ENCODE data around the gene DPYSL4.

DPYSL4 gene

DNA sequence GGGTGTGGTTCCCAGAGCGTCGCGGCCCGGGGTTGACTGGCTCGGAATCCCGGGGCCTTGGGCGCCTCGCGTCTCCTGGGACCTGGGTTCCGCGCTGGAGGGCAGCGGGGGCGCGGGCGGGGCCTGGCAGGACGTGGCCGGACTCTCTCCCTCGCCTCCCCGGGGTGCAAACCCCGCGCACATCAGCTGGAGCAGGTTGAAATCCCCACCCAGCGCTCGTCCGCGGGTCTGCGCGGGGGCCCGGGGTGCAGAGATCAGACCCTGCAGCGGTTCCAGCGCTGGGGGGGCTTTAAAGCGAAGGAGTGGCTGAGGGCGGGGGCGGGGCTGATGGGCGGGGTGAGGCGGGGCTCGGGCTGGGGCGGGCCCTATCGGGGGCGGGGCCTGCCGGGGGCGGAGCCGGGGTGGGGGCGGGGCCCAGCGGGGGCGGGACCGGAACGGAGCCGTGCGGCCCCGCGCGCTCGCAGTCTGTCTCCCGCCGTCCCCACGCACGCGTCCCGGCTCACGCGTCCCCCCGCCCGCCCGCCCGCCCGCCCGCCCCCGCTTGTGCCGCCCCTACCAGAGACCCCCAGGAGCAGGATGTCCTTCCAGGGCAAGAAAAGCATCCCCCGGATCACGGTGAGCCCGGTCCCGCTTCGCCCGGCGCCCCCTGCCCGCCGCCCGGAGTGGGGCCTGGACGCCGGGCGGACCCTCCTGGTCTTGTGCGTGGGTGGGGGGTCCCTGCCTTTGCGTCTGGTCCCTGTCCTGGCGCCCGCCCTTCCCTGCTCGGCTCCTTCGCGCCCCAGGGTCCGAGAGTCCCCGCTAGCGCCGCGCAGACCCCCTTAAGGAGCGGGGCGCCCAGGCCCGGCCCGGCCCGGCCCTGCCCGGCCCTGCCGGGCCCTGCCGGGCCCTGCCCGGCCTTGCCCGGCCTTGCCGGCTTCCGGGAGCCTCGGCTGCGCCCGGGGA is at the start of gene DPYSL4:
DPYSL4 (plus strand) TSS at position 461 of the 942 bp plus-strand sequence; CDS start at position 577, 116 bp downstream.
- DNase-seq = peak; percentile 46

DNA sequence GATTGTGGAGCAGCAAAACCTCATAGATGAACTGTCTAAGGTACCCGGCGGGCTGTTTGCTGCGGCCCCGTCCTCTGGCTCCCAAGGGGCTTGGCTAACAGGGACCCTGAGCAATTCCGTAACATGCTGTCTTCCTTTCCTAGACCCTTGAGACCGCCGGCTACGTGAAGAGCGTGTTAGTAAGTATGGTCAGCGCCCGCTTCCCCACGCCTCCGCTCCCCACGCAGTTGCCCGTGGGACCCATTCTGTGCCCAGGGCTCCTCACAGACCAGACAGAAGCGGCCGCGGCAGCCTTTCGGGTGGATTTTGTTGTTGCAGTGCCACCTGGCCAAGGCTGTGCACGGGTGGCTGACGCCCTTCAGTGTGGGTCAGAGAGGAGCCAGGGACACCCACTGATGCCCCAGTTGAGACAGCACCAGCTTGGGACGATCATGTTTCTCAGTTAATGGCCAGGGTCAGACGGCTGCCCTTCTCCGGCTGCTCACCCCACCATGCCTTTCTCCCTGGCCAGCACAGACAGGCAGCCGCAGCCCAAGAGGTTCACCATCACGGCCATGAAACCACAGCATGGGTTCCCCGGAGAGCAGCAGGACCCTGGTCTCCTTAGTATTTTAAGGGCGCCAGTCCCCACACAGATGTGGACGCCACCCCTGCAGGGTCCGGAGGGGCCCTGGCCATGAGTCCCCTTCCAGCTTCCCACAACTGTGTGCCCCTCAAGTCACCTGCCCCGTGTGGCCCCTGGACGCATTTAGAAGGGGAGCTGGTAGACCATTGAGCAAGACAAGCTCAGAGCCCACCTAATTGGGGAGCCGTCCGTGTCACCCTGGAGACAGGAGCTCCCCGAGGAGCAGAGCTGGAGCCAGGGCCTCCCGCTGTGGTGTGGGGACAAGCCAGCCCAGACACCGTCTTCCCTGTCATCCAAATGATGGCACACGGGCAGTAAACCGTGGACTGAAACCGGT is 49.4 kb upstream of the DPYSL4 start:
- no peak for DNase-seq

DNA sequence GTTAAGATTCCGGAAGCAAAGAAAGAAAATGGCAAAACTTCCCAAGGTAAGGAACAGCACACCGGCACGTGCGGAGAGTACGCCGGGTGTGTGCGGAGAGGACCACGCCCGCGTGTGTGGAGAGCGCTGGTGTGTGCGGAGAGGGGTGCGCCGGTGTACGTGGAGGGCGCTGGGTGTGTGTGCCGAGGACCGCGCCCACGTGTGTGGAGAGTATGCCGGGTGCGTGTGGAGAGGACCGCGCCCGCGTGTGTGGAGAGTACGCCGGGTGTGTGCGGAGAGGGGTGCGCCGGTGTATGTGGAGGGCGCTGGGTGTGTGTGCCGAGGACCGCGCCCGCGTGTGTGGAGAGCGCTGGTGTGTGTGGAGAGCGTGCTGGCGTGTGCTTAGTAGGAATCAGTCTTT is 48.6 kb upstream of the DPYSL4 start:
- DNase-seq = no peak

DNA sequence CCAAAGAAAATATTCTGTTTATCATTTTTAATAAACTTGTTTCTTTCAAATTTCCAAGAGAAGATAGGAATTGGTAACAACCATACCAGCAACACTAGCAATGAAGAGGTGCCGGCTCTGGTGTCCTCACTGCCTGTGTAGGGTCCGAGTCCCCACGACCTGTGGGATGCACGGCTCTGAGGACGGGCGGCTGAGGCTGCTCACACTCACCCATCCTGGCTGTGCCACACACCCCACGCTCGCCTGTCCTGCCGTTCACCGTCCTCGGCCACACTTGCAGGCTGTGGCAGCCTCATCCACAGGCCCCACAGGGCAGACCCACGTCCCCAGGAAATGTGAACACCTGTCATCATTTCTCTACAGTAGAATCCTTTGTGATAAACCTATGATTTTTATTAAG is 48.2 kb upstream of the DPYSL4 start:
- no peak for DNase-seq

DNA sequence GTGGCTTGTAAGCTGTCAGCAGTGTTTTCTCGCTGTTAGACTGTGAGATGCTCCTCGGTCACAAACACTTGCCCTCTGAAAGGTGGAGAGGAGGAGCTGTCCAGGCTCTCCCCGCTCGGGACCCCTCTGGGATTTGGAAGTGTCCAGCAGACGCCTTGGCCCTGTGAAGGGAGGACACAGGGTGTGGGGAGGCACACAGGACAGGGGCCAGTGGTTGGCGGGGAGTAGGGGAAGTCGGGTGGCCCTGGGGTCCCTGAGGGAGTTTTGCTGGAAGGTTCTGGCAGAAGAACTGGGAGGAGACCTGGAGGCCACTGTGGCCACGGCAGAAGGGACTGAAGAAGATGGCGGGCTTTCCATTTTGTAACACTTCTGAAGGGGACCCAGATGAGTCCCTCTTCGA is 47.2 kb upstream of the DPYSL4 start:
- no peak for DNase-seq

DNA sequence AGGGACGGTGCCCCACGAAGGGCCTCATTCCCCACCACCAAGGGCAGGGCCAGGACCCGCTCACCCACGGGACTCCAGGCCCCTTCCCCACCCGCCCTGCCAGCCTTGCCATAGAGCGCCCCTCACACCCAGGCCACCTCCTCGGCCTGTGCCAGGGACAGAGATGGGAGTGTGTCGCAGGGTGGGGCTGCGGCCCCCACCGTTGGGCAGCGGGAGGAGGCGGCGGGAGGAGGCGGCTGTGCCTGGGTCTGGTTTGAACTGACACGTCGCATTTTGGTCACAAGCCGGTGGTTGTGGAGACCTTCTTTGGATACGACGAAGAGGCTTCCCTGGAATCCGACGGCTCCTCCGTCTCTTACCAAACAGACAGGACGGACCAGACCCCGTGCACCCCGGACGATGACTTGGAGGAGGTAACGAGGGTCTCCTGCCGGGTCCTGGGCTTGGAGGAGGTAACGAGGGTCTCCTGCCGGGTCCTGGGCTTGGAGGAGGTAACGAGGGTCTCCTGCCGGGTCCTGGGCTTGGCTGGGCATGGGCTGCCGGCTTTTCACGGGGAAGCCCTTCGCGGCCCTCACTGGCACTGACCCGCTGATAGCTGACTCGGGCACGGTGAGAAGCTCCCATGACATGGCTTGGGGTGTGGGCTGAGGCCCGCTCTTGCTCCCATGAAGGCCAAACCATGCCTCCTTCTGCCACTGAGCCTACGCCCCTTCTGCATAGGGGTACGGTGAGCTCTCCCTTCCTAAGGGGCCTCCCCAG is 46.4 kb upstream of the DPYSL4 start:
- no peak for DNase-seq

DNA sequence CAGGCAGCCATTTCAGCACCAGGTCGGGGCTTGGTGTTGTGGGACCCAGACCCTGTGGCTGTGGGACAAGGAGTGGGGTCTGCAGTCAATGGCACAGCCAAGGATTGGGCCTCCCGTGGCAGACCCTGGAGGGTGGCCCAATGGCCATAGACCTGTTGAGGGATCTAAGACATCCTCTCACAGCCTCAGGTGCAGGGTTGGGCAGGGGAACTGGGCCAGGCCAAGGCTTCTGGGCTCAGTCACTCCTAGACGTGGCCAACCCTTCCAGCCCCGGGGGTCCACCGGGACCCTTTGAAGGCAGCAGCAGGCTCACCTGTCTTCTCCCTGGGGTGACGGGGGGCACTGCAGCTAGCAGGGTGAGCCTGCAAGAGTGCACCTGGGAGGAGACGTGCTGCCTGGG is 45.7 kb upstream of the DPYSL4 start:
- DNase-seq = no peak

DNA sequence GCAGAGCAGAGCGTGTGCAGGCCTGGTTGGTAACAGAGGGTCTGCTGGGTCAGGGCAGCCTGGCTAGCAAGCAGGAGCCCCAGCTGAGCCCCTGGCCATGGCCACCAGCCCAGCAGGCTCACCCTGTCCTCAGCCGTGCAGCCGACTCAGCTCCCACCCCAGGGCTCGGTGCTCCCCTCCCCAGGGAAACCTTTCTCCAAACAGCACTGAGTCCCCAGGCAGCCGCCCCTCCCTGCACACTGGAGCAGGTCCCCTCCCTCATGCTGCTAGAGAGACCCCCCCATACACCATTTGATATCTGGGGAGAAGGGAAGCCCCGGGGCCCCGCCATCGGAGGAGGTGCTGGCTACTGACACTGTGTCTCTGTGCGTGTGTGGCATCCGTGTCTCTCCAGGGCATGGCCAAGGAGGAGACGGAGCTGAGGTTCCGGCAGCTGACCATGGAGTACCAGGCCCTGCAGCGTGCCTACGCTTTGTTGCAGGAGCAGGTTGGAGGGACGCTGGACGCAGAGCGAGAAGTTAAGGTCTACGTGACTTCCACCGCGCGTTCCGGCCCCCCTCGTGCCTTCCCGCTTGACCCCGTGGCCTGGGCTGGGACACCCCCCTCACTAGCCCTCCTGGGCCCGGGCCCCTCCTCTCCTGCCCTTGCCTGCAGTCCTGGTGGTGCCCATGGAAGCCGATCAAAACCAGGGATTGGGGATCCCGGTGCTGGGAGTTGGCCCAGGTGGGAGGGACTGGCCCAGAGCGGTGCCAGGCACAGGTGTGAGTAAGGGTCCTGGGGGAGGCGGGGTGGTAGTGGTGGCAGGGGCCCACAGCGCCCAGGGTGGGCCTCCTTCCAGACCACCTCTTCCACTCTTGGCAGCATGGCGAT is 45.0 kb upstream of the DPYSL4 start:
- no peak for DNase-seq

DNA sequence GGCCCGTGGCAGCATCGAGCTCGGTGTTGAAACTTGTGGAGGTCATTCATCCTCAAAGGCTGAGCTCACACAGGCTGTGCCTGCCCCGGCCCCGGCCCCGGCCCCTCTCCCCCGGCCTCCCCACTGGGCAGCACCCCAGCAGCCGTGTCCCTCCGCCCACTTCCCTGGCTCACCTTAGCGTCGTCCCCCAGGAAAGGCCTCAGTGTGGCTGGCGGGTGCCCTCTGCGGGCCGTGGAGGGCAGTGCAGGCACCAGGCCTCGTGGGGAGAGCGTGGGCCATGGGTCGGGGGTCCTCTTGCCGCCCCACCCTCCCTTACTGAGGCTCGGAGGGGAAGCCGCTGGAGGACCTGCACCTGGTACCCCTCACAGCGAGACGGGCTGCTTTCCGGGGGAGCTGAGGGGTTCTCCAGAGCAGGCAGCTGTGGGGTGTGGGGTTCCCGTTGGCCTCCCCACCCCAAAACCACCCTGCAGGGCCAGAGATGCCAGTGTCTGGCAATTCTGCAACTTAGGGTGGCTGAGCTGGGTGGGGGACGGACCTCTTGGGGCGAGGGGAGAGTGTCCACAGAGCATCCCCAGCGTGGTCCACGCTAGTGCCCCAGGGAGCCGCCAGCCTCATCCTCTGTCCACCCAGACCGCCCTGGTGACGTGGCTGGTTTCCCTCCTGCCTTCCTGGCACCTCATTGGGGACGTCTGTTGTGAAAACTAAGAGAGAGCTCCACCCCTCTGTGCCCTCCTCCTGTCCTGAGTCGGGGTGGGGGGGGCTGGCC is 44.2 kb upstream of the DPYSL4 start:
- DNase-seq = peak; percentile 68

DNA sequence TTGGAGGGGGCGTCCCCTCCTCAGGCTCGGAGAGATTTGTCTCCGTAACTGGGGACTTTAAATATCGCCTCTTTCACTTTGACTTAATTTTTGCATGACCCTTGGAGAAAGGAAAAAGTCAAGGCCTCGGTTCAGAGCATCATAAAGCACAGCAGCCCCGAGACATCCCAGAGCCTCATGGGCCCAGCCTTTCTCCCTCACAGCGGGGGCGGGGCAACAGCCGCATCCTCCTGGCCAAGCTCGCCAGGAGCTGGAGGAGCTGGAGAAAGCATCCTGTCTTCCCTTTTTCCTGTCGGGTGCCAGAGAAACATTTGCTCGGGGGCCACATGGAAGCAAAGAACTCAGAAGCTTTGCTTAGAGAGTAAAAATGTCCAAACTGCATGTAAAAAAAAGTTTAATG is 43.6 kb upstream of the DPYSL4 start:
- no peak for DNase-seq

DNA sequence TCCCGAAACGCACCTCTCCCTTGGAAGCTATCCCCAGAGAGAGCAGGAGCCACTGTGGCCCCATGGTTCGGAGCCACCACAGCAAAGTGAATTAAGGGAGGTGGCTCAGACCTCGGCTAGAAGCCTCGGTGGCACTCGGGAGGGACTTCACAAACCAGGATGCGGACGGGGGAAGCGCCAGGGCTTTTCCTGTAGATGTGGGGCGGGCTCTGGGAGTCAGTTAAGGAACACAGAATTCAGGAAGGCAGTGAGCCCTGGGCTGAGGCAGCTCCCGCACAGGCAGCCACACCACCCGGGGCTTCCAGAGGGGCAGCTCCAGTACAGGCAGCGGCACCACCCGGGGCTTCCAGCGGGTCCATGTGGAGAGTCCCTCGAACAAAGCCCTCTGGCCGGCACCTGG is 42.7 kb upstream of the DPYSL4 start:
- DNase-seq = no peak

DNA sequence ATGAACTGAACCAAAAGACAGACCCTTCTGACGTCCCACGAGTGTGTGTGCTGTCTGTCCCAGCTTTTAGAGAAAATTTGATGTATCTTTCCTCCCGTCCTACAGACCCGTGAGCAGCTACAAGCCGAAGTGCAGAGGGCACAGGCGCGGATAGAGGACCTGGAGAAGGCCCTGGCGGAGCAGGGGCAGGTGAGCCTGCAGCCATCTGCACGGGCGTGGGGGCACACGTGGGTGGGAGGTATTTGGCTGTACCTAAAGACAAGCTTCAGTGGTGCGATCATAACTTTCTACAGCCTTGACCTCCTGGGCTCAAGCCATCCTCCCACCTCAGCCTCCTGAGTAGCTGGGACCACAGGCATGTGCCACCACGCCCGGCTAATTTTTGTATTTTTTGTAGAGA is 41.7 kb upstream of the DPYSL4 start:
- no peak for DNase-seq

DNA sequence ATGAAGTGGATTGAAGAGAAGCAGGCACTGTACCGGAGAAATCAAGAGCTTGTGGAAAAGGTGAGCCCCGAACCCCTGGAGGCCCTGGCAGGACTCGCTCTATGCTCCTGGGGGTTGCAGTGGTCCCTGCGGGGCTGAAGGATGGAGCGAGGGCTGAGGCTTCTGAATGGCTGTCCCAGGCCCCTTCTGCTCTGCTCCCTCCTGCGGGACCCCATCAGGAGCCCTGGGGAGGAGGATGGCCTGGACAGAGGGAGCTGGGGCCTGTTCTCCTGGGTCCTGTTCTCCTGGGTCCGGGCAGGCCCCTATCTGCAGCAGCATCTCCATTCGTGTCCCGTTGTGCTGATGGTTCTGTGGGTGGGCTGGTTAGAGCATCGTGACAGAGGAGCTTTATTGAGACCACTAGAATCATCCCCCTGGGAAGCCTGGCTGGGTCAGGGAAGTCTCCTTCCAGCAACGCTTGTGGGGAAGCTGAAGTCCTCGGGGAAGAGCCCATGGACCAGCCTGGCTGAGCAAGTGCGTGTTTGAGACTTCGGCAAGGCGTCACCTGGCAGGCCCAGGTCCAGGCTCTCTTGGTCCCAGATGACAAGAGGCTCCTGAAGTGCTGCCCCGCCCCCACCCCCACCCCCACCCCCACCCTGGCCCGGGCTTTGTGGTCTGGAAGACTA is 41.1 kb upstream of the DPYSL4 start:
- DNase-seq = no peak

DNA sequence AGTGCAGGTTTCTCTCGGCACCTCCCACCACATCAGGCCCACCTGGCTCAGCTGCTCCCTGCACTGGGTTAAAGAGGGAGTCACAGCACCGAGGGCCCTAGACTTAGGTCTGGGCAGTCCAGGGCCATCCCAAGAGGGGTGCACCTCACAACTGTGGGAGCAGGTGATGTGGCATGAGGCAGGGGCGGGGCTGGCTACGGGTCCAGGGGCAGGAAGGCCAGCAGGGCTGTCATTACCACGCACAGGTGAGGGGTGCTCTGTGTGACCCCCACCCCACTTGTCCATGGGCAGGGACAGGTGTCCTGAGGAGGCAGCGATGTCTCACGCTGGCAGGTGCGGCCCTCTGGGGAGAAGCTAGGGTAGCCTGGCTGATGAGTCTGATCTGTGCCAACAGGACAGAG is 40.5 kb upstream of the DPYSL4 start:
- DNase-seq = no peak

DNA sequence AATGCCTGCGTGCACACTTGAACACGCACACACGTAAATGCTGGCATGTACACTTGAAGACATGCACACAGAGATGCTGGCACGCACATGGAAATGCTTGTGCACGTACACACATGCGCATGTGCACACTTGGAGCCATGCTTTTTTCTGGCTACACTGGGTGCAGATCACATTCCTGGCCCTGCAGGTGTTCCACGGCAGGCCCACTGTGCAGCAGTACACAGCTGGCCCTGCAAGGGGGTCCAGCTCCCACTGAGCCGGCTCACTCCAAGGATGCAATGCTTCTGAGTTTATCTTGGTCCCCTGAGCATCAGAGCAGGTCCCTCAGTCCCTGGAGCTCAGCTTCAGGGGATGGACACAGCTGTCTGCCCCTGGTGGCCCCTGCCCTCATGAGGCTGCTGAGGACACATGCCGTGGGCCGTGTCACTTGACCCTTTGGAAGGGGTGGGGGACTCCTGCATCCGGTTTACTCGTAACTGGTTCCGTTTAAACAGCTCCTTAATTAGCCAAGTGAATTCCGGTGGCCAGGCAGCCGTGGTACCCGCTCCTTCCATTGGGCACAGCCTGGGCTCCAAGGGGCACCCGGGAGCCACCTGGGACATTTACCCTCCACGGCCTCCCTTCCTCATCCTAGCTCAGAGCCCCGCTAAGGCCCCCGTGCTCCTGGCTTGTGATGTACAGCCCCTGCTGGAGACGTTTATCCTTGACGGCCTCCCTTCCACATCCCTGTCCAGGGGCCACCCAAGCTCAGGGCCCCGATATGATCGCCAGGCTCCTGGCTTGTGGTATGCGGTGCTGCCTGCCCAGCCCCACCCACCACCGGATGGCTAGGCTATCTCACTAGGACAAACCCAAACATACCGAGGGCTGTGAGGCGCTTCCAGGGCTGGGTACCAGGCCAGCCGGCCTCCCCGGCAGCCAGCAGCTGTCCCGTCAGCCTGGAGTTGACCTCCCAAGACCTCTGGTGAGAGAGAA is 39.5 kb upstream of the DPYSL4 start:
- no peak for DNase-seq

DNA sequence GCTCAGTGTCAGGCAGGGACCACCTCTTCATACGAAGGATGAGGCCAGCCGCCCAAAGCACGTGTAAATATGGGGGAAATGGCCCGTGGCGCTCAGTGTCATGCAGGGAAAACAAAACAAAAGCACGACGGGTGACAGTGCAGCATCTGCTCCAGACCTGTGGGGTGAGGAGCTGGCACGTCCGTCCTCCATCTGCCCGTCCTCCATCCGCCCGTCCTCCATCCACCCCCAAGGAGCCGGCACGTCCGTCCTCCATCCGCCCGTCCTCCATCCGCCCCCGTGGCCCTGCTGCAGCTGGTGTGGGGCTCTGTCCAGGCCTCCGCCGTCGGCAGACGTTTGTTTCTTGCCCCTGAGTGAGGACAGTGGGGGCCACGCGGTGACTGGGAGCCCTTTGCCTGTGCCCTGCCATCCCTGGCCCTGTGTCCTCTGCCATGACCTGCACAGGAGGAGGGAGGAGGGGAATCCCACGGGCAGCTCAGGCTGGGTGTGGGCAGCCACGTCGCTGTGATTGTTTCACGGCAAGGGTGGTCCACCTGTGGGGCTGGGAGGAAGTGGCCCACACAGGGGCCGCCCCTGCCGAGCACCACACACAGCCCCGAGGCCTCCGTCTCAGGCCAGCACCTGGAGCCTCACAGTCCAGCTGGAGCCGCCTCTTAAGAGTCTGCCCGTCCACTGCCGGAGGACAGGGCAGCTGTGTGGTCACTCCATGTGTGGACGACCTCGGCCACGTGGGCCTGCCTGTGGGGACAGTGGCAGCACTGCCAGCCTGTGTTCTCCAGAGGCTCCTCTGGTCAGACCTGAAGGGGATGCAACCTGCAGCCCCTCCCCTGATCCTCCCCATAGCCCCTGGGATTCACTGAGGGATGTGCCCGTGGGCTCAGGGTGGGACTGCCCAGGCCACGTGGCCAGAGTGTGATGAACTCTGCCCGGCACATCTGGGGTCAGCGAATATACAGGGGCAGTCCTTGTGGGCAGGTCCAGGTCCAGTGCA is 38.2 kb upstream of the DPYSL4 start:
- DNase-seq = no peak

DNA sequence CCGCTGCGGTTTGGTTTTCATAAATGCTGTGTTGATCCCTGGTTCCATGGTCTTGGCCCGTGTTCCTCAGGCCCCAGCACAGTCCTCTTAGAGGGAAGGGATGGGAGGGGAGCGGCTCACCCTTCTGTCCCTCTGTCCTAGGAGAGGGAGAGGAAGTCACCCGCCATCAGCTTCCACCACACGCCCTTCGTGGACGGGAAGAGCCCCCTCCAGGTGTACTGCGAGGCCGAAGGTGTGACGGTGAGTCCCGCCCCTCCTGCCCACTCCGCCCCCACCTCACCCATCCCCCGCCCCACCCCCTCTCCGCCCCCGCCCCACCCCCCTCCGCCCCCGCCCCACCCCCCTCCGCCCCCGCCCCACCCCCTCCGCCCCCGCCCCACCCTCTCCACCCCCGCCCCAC is 37.5 kb upstream of the DPYSL4 start:
- no peak for DNase-seq

DNA sequence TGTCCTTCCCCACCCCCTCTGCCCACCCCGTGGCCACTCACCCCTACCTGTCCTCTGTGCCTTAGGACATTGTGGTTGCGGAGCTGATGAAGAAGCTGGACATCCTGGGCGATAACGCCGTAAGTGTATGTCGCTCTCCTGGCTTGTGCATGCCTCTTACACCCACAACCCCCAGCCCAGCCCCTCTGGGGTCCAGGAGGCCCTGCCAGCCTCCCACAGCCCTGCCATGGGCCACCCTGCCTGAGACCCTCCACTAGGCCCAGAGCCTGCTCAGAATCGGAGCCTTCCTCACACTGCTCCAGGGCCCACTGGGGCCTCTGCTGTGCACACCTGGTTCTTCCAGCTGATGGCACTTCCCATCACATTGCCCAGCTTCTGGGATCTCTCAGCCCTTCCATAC is 36.8 kb upstream of the DPYSL4 start:
- DNase-seq = no peak
